ENCODE results near the gene RAB3GAP1.

RAB3GAP1 gene

GRCh38 chr2:135021618-135022017 is 30.5 kb upstream of the RAB3GAP1 start (continued):
- no peak for TF ChIP-seq CSDC2 (CRISPR knock-in tag; IDR thresholded peaks at IDR 0.05)
- TF ChIP-seq ZC3H10 (CRISPR knock-in tag; IDR thresholded peaks at IDR 0.05) = no peak
- no peak for TF ChIP-seq ZNF565 (CRISPR knock-in tag; conservative IDR thresholded peaks at IDR 0.05; ENCODE audit: low read depth)
- no peak for TF ChIP-seq SNAI2 (CRISPR knock-in tag; IDR thresholded peaks at IDR 0.05)

GRCh38 chr2:135022952-135023880 is 28.9 kb upstream of the RAB3GAP1 start:
- no peak for TF ChIP-seq GLIS3 (CRISPR knock-in tag; IDR thresholded peaks at IDR 0.05)
- TF ChIP-seq RARB (CRISPR knock-in tag; IDR thresholded peaks at IDR 0.05) = no peak
- TF ChIP-seq CSDC2 (CRISPR knock-in tag; IDR thresholded peaks at IDR 0.05) = no peak
- TF ChIP-seq TCF4 (CRISPR knock-in tag; IDR thresholded peaks at IDR 0.05; ENCODE audit: borderline replicate concordance) = no peak
- TF ChIP-seq BACH2 (CRISPR knock-in tag; IDR thresholded peaks at IDR 0.05; ENCODE audit: borderline replicate concordance) = no peak
- no peak for TF ChIP-seq ESRRG (CRISPR knock-in tag; IDR thresholded peaks at IDR 0.05)
- no peak for TF ChIP-seq ZFP3 (CRISPR knock-in tag; IDR thresholded peaks at IDR 0.05)
- no peak for TF ChIP-seq ZC3H10 (CRISPR knock-in tag; IDR thresholded peaks at IDR 0.05)
- TF ChIP-seq POU6F1 (CRISPR knock-in tag; IDR thresholded peaks at IDR 0.05; ENCODE audit: borderline replicate concordance, low read depth) = no peak
- no peak for ATAC-seq

GRCh38 chr2:135023886-135024485 is 28.1 kb upstream of the RAB3GAP1 start:
- TF ChIP-seq ZNF70 (CRISPR knock-in tag; IDR thresholded peaks at IDR 0.05) = no peak
- TF ChIP-seq POU6F1 (CRISPR knock-in tag; IDR thresholded peaks at IDR 0.05; ENCODE audit: borderline replicate concordance, low read depth) = no peak
- no peak for TF ChIP-seq GLIS3 (CRISPR knock-in tag; IDR thresholded peaks at IDR 0.05)
- no peak for TF ChIP-seq PATZ1 (CRISPR knock-in tag; IDR thresholded peaks at IDR 0.05; ENCODE audit: borderline replicate concordance)
- TF ChIP-seq TSHZ2 (CRISPR knock-in tag; IDR thresholded peaks at IDR 0.05) = no peak
- TF ChIP-seq ESRRG (CRISPR knock-in tag; IDR thresholded peaks at IDR 0.05) = no peak
- no peak for ATAC-seq

- TF ChIP-seq ESRRG (CRISPR knock-in tag; IDR thresholded peaks at IDR 0.05) = no peak
- TF ChIP-seq GLIS3 (CRISPR knock-in tag; IDR thresholded peaks at IDR 0.05) = no peak
- no peak for TF ChIP-seq TSHZ2 (CRISPR knock-in tag; IDR thresholded peaks at IDR 0.05)
- TF ChIP-seq TOX (CRISPR knock-in tag; IDR thresholded peaks at IDR 0.05; ENCODE audit: borderline replicate concordance) = no peak
- no peak for ATAC-seq
Measured at GRCh38 chr2:135029481-135030134, 22.5 kb upstream of the RAB3GAP1 start.
